GM19395 (cell line): ENCODE data around the gene CACNA1A.
"Not testable (repeated sequence)": the region's sequence is repeated elsewhere in the genome, so short reads cannot be mapped to it uniquely, and the experiment has no call there.

ENCODE experiments used
- ATAC-seq: cut with Tn5 transposase; IDR thresholded peaks from one replicate; pipeline ENCODE4 v1.9.1; 2021; ENCODE audit warnings: mild to moderate bottlenecking, moderate library complexity; ENCODE audit not compliant: unreplicated experiment

Gene CACNA1A

DNA sequence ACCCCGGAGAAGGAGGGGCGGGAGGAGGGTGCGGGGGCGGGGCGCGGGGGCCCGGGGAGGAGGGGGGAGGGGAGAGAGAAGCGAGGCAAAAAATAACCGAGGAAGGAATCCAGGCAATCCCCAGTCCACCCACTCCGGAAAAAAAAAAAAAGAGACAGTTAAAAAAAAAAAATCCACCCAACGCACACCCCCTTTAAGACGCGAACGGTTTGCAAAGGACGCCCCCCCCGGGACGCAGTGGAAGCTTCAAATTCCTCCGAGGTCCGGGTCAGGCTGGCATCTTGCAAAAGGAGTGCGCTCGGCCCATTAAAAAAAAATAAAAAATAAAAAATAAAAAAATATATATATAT is at the start of gene CACNA1A:
Gene CACNA1A, minus strand, starts transcription at position 9 of the 350 bp plus-strand sequence. CDS start 255 bp downstream, outside the sequence.
- ATAC-seq, result no peak

DNA sequence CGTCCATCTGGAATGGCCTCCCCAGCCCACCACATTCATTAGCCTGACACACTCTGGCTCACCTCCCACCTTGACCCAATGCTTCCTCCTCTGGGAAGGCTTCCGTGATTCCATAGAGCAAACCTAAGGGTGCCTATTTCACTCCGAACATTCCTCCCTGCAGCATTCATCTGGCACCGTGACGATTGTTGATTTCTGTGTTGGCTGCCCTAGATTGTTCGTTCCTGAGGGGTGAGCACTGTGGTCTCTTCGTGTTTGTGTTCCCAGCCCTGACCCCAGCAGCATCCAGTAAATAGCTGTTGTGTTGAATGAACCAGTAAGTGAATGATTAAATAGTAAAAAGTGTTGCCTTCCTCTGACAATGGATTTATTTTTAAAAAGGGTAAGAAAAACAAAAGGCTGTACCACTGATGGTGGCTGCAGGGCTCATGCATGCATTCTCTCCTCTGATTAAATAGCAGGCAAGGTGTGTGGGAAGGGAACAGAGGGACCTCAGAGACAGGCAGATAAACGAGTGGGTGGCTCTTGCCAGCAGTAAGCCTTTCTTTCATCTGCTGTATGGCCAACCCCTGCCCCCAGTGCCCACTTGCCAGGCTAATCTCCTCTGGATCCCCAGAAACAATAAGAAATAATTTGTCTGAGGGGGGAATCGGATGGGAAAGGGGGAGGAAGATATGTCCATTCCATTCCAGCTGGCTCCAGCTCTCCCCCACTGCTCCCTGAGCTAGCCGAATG is 48.4 kb upstream of the CACNA1A start:
- no peak for ATAC-seq

DNA sequence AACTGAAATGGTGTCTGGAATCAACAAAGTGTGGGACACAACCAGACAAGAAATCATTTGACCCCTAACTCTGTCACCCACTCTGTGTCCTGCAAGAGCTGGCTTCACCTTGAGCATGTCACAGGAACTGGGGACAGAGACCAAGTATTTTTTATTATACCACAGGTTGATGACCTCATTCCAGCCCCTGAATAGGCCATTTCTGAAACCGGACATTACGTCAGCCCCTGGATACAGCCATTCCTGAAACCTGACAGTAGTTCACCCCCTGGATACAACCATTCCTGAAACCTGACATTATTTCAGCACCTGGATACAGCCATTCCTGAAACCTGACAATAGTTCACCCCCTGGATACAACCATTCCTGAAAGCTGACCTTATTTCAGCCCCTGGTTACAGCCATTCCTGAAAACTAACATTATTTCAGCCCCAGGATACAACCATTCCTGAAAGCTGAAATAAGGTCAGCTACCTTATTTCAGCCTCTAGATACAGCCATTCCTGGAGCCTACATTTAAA is 47.7 kb upstream of the CACNA1A start:
- no peak for ATAC-seq

DNA sequence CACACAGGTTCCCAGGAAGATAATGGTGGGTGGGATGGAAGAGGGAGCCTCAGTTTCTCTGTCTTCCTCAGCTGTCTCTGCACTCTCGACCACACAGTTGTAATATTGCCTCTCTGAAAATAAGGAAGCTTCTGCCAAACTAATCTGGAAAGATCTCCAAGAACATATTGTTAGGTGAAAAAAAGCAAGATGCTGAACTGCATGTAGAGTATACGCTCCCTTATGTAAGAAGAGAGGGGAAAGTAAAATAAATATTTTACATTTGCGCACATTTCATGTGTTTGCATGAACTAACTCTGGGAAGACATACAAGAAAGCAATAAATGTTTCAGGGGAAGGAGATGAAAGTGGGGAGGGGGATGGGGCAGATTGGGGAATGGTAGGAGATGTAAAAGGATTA is 41.9 kb upstream of the CACNA1A start:
- no peak for ATAC-seq

DNA sequence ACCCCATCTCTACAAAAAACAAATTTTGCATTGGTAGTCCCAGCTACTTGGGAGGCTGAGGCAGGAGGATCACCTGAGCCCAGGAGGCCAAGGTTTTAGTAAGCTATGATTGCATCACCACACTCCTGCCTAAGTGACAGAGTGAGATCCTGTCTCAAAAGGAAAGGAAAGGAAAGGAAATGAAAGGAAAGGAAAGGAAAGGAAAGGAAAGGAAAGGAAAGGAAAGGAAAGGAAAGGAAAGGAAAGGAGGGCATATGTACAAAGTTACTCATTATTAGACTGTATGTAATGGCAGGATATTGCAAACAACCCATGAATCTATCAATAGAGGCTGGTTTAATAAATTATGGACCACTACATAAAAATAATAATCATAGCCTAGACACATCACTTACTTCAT is 40.8 kb upstream of the CACNA1A start:
- ATAC-seq, result no peak

DNA sequence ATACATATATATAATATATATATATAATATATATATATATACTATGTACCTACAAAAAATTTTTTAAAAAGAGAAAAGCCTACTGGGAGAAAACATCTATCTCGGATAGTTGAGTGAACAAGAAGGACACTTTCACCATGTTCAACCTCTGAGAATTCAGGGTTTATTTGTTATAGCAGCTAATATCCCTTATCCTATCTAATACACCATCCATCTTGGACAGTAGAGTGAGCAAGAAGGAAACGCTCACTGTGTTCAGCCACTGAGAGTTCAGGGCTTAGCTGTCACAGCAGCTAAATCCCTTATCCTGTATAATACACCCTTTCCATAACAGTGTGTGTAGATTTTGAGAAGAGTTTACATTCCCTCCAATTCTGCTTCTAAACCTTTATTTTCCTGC is 38.1 kb upstream of the CACNA1A start:
- no peak for ATAC-seq

DNA sequence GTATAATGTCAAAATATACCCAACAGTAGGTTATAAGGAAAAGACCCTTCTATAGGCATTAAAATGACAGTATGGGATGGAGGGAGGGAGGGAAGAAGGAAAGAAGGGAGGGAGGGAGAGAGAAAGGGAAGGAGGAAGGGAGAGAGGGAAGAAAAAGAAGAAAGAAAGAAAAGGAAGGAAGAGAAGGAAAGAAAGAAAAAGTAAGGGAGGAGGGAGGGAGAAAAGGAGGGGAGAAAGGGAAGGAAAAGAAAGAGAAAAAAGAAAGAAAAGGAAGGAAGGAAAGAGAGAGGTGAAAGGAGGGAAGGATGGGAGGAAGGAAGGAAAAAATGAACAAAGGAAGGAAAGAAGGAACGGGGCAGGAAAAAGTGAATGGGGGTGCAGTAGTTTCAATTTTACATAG is 35.3 kb upstream of the CACNA1A start:
- ATAC-seq, result no peak

DNA sequence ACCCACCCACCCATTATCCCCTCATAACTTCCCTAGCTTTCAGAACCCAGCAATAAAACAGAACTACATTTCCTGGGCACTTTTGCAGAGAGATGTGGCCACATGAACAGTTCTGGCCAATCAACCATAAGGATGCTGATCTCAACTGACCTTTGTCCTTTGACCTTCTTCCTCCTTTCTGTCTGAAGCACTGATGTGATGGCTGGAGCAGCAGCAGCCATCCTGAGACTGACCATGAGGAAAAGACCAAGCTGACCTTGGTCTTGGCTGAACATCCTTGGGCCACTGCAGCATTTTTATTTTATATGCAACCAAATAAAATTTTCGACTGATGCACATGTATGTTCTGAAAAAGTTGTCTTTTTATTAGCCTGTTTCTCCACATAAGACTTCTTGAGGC is 33.1 kb upstream of the CACNA1A start:
- no peak for ATAC-seq

DNA sequence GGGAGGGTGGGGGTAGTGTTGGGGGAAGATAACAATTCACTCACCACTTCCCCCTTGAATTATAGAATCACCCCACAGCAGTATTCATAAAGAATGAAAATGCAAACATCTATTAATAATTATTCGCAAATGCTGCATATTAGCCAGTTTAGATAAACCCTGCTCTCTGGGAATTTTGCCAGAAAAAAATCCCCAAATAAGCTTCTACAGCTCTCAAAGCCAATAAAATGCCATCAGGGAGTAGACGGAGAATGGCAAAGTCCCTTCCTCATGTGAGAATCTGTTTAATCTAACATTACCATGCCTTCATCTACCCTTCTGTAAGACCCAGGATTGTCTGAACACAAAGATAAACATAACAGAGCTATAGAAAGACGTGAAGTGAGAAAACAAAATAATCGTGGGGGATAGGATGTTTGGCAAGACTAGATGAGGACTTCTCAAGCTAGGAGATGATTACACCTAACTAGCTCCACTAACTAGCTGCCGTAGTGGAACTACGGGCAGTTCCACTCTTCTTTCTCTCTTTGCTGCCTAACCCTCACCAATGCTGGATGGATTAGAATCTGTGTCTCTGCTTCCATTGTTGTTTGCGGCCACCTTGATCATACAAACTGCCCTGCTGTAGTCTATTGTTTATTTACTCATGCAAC is 32.4 kb upstream of the CACNA1A start:
- no peak for ATAC-seq

DNA sequence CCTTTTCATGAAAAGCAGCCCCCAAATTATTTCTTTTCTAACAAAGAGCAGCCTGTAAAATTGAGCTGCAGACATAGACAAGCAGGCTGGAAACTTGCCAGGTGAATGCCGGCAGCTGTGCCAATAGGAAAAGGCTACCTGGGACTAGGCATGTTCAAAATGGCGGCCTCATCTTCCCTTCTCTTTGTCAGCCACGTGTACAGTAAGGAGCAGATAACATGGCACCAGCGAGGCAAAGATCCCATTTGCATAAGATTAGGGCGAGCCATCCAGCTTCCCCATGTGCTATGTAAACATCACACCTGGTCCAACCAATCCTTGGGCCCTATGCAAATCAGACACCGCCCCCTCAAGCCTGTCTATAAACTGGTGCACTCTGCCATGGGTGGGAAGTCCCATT is 31.2 kb upstream of the CACNA1A start:
- no peak for ATAC-seq

DNA sequence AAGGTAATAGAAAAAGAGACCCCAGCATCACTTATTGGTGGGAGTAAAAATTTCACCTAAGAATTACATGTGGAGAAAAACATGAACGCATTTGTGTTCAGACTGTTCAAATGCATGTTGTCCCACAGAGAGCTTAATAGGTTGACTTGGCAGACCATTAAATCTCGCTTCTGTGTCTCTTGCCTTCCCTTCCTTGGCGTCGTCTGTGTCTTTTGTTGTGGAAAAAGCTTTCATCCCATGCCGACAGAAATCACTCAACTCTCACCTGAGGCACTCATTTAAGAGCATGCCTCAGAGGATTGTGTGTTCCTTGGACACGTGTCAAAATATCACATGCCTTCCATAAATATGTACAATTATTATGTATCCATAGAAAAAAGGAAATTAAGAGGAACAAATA is 24.4 kb upstream of the CACNA1A start:
- ATAC-seq, result no peak

DNA sequence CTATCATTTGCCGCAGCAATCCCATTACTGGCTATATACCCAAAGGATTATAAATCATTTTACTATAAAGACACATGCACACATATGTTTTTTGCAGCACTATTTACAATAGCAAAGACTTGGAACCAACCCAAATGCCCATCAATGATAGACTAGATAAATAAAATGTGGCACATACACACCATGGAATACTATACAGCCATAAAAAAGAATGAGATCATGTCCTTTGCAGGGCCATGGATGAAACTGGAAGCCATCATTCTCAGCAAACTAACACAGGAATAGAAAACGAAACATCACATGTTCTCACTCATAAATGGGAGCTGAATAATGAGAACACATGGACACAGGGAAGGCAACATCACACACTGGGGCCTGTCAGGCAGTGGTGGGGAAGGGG is 23.4 kb upstream of the CACNA1A start:
- ATAC-seq, result not testable (repeated sequence)

DNA sequence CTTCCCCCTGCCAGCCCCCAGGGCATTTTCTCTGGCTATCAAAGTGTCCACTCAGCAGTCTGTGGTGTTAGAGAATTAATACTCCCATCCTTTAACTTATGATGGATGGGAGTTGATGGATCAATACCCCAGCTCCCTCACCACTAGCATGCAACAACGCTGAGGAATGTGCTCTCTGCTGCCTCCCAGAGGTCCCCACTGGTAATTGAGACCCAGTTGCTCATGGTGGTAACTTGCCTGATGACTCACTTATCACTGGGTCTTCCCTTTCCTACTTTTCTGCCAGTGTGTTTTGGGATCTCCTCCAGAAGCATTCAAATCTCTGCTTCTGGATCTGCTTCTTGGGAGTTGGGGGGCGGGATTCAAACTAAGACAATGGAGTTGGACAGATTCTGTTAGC is 20.3 kb upstream of the CACNA1A start:
- ATAC-seq, result no peak

DNA sequence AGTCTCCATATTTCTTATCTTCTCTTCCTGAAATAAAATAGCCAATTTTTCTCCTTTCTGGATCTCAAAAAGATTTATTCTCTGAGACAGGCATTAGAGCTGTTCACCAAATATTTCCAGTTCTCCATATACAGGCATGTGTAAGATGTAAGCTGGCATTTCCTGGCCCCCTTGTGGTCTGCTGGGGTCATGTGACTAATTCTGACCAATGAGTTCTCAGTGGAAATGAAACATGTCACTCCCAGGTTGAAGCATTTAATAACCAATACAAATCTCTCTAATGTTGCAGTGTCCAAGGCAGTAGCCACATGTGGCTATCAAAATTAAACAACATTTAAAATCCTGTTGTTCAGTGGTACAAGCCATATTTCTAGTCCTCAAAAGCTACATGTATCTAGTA is 14.8 kb upstream of the CACNA1A start:
- ATAC-seq, result no peak

DNA sequence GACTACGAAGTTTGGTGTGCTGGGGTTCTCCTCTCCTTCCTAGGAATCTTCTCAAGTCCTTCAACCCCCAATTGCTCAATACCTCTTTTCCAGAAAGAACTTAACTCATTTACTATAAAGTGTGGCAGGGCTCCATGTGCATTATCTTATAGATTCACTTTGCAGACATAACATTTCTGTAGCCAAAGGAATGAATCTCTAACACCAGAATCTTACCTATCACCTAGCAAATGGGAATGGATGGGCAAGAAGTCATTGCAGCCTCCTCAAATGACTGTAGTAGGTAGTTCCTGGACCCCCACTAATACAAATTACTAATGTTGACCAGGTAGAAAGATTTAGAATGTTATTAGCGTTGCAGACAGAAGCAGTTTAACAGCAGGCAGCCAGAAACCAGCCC is 5.7 kb upstream of the CACNA1A start:
- ATAC-seq, result no peak

DNA sequence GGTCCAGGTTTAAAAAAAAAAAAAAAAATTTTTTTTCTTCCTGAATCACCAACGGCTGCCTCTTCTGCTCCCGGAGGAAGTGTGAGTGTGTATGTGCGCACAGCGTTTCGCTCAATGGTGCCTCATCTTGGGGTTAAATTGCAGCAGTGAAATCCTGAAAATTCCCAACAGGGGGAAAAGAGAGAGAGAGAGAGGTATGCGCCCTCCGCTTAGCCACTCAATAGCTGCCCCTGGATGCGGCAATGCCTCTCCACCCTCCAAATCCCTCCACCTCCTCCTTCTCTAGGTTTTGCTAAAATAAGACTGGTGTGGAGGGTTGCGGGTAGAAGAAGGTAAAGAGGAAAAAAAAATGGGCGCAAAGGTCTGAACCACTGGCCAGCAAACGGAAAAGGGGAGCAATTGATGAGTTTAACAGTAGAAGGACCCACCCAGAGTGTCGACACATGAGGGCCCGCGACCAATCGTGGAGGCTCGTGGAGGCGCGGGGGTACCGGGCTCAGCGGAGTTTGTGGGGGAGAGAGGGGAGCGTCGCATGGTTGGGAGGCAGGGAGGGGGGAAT is 853 bp upstream of the CACNA1A start:
- no peak for ATAC-seq

DNA sequence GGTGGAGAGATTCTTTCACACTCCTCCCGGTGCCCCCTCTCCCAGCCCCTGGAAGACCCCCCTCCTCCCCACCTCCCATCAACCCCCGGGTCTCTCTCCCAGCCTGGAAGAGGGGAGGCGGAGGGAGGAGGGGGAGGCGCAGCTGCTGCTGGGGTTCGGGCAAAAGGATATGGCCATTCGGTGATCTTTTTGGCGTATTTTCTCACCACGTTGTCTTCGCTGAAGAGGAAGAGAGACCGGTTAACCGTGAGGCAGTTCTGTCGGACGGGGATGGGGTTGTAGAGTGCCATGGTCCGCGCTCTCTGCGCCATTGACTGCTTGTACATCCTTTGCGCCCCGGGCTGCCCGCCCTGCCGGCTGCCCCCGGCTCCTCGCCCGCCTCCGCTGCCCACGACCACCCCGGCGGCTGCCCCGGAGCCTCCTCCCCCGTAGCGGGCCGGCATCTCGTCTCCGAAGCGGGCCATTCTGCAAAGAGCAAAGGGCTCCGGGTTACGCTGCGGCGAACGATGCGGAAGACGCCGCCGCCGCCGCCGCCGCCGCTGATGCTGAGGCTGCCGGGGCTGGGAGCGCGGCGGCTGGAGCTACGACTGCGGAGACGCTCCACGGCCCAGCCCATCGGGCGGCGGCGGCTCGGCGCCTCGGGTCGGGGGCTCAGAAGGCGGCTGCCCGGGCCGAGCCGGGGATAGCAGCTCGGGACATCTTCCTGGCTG is 363 bp downstream of the CACNA1A start:
- no peak for ATAC-seq

DNA sequence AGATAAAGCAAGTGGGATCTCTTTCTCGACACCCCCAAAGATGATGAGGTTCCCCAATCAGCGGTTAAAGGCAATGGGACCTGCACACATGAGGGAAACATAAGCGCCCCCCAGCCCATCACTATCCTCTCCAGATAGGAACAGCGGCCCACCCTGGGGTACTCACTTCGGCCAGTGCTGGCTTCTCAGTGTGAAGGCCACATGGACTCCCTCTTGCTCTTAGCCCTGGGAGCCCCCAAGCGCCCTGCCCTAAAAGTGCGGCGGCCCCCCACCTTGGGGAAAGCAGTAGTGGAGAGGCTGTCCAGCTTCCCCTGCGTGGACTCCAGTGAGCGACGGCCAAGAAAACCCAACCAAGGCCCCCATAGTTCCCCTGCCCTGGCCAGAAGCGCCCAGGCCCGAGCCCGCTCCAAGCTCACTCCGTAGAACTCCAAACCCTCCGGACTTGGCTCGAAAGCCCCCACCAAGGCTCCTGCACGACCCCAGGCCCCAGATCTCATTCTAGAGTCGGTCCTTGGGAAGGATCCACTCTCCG is 1.0 kb downstream of the CACNA1A start:
- no peak for ATAC-seq

DNA sequence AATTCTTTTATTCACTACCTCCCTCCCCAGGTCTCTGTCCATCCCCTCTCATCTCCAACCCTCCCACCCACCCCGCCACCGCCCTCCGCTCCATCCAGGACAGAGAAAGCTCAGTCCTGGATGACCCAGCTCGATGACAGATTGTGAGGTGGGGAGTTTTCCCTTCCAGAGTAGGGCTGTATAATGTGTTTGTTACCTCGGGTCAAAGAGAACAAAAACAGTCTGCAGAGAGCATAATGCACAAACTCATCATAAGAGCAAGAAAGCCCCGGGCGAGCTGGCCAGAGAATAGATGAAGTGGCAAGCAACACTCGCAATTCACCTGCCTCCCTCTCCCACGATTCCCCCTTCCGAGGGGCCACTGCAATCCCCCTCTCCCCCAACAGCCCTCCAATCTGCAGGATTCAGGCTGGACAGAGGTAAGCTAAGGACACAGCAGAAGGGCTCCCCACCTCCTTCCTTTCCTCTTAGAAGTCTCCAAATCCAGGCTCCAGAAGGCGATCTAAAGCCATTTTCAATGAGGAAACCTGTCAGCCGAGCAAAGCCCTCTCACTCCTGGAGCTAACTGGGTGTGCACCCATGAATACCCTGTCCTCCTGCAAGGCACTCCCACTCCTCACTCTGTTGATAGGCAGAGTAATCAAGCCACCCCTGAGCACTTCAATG is 2.6 kb downstream of the CACNA1A start:
- no peak for ATAC-seq

DNA sequence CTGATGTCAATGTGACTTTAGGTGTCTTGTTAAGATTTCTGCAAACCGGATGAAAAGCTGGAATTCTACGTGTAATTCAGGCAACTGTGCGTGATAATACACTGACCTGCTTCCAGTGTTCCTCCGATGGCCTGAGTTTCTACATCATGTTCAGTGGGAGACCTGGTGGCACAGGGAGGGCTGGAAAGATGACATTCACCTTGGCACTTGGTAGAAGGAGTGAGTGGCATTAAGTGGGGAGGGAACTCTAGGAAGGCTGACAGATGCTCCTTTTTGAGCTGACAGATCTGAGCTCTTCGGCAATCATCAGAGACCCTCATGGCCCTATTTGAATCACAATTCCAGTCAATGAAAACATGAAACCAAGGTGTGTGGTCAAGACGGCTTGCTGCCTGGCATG is 4.0 kb downstream of the CACNA1A start:
- no peak for ATAC-seq

DNA sequence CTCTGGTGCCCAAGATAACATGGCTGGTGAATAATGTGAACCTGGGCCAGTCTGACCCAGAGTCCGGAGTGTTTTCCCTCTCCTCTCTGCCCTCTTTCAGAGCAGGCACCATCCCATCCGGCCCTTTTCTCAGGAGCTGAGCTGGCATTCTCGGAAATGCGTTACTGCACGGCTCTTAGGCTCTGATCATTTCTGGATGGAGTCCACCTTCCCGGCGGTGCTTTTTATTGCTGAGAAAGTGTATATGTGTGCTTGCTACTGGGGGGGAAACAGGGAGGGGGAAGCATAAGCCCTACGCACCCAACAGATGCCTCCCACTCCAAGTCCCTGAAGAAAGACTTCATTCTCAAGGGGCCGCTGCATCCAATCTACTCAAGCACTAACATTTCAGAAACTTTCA is 6.6 kb downstream of the CACNA1A start:
- ATAC-seq, result no peak
